Measurements from ENCODE around the gene LYSMD1.

LYSMD1 gene

DNA sequence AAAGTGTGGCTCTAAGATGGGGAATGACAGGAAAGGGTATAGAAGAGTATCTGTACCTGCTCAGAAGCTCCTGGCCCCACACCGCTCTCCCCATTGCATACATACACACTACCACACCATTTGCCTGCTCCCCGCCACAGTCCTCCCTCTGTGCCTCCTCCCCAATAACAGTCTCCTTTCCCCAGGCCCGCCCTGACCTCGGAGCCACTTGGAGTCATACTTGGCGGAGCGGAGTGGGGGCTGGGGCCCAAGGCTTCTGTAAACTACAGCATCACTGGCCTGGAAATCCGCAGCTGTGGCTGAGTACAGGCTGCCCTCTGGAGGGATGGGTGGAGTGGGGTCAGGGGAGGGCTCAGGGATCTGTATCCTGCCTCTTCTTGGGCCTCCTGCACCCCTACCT is 27.9 kb downstream of the LYSMD1 start:
- DNase-seq (ENCODE audit: low spot score), result no peak

DNA sequence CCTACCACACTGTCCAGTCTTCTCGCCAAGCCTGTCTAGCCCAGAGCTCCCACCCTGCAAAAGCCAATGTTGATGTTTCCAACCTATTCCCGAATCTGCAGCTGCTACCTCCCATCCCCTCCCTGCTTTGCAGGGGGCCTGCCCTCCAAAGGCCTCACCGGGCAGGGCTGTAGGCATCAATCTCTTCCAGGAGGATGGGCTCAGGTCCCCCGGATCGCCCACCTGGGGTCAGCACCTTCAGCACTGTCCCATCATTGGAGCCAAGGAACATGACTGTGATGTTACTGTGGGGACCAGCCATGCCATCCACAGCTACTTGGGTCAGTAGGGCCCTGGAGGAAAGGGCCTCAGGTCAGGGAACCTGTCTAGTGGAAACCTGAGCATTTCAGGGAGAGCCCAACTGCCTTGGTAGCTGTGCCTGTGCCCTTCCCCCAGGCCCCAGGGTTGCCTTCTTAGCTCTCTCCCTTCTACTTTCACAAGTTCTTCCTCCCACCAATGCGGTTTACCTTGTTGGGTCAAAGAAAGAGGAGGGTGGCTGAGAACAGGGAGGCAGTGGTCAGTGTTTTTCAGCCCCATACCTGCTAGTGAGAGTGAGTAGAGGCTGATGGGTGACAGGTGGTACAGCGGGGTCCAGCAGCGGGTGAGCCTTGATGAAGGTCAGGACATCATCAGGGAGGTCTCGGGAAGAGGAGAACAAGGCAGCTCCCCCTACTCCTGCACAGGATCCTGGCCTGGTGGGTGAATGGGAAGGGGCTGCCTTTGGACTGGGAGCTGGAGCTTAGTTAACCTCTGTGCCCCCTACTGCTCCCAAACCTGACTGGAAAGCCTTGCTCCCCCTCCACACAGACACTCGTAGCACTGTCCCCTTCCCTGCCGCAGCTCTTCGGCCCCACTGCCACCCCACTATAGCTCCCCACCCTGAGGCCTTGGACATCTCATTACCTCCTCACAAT is 30.0 kb downstream of the LYSMD1 start:
- DNase-seq (ENCODE audit: low spot score), result no peak

DNA sequence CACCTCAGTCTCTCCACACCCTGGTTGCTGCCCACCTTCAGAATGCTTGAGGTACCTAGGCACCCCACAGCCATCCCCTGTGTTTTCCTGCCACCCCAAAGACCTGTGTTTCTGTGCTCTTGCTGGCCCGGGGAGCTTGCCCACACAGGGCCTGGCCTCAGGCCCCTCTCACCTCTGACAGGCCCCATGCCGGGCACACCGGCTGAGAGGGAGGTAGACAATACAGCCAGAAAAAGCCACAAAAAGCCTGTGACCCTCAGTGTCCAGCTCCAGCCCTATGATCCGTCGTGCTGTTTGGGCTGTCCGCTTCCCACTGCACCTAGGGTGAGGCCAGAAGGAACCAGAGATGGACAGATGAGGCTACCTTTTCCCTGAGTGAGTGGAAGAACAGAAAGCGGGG is 30.7 kb downstream of the LYSMD1 start:
- DNase-seq (ENCODE audit: low spot score), result no peak

DNA sequence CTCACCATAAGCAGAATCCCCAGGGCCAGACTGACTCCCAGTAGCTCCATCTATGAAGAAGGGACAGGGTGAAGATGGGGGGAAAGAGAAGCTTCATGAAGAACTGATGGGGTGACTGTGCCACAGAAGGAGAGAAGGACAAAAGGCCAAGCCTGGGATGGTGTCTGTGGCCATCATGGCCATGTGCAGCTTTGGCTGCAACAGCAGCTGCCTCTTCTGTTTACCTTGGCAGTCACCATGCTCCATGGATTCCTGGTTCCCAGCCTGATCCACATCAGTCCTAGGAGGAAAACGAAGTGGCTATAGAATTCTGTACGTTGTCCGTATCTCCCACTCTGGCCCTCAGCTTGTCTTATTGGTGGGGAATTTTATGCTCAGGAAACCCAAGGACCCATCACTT is 31.3 kb downstream of the LYSMD1 start:
- no peak for DNase-seq (ENCODE audit: low spot score)

DNA sequence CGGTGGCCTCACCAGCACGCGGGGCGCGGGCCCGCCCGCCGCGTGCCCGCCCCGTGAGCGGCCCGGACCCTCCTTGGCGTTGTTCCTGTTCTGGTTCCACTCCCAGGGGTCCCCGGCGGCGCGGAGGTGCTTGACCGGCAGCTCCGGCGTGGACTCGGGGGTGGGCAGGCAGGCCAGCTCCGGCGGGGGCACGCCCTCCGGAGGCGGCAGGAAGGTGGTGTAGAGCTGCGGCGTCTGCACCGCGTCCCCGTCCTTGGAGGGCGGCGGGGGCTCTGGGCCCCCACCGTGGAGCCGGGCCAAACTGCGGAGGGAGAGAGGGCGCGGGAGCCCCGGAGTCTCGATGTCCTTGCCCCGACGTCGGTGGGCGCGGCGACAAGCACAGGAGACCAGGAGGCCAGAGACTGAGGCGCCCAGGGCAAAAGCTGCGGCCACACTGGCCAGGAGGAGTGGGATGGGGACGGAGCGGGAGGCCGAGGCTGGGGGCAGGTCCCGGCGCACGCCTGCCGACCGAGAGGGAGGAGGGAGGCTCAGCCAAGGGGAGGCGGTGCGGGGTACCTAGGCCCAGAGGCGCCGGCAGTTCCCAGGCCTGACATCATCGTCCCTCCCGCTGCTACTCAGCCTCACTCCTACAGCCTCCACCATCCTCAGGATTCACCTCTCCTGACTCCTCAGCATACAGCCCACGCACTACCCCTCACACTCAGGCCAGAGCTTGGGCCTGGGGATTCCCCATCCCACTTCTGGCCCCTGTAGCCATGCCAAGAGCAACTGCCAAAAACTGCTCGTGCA is 32.5 kb downstream of the LYSMD1 start:
- DNase-seq (ENCODE audit: low spot score), result no peak

DNA sequence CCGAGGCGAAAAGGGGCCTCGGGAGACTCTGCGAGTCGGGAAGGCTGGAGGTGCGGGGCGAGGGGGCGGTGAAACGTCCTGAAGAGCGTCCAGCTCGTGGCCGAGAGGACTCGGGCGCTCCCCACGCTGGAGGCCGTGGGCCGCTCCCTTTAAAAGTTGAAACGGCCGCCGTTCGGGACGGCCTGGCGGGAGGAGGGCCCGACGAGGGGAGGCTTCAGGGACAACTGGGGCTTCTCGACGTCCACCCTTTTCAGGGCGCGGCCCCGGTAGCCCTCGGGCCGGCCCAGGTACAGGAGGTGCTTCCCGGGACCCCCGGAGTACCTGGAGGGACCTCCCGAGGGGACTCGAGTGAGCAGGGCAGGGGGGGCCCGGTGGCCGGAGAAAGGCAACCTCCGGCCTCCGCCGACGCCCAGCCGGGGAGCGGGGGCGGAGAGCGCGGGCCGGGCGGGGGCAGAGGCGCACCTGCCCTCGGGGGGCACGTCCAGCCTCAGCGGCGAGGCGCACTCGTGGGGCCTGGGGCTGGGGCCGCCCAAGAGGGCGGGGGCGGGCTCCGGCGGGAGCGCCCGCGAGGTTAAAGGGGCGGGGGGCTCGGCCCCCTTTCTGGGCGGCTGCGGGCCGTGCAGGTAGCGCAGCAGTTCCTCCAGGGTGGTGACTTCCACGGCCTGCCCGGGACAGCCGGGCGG is 33.2 kb downstream of the LYSMD1 start:
- no peak for DNase-seq (ENCODE audit: low spot score)

DNA sequence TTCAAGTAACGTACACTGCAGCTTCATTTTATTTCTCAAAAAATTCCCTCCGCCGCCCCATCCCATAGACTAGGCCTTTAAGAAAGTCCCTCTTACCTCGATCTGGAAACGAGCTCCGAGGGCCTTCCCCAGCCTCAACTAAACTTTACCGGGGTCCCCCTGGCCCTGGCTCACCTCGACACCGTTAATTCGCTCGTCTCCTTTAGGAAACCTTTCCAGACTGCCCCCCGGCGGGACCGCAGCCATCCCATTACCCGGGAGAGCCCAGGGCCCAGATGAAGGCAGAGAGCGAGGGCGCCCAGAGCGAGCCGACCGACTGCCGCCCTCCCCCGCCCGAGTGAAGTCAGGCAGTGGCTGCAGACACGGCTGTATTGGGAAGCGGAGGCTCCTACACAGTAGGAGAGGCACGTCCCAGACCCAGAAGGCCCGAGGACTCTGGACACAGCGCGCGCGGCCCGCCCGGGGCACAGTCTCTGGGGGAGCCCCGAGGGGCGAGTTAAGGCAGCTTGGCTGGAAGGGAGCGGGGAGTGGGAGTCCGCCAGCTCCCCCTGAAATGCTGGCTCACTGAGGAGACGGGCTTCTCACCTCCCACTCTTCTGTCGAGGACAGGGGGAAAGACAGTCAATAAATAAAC is 33.9 kb downstream of the LYSMD1 start:
- peak; percentile 16 for DNase-seq (ENCODE audit: low spot score)

DNA sequence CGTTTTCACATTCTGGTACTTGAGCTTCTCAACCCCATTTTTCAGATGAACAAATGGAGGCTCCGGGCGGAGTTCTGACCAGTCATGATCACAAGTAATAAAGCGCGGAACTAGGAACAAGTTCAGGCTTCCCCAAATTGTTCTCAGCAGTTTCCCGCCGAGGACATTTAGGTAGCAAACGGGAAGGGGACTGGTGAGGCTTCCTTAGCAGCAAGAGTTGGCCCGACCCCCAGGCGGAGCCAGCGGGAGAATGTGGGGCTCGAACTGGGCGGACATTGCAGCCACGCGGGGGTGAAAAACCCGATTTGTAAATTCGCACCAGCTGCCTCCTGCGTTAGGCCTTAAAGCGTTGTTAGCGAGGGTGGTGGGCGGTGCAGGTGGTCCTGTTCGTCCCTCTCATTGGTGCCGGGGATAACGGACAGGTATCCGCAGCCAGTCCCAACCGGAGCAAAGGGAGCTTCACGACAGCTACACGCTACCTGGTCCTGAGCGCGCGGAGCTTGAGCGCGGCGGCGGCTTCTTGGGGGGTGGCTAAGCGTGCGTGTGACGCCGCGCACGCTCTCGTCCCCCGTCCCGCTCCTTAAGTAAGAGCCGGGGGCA is 34.6 kb downstream of the LYSMD1 start:
- DNase-seq (ENCODE audit: low spot score), result peak; percentile 92

DNA sequence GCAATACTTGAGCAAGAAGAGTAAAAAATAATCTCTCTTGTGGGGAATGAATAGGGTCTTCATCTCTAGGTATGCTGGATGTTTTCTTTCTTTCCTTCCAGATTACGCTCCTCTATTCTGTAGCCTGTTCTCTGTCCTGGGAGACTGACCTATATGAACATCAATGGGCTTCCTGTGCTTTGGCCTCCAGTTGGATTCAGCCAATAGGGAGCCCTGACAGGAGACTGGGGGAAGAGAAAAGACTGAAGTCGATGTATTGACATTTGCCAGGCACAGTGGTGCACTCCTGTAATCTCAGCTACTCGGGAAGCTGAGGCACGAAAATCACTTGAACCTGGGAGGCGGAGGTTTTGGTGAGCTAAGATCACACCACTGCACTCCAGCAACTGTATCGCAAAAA is 36.9 kb downstream of the LYSMD1 start:
- no peak for DNase-seq (ENCODE audit: low spot score)

DNA sequence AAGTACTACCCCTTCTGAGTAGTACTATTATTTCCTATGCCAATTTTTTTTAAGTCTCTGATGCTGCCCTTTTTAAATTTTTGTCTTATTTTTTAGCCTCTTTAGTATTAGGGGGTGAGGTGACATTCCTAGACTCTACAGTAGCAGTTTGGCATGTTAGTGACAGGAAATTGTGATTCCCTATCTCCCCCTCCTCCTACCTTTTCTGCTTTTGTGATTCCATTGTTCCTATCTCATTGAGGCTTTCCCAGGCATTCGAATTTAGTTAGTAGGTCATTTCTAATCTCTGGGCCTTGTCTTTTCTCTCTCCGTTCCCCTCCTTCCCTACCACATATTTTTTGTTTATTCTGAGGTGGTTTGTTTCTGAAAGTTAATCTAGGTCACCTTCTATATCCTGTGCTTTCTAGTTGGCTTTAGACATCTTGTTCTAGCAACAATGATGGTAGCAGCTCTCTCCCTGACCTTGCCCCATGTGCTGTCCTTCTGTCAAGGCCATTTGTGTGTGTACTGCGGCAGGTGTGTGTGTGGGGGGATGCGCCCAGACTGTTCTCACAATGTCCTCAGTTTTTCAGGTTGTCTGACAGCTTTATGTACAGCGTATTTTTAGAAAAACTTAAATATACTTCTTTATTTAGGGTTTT is 40.8 kb downstream of the LYSMD1 start:
- no peak for DNase-seq (ENCODE audit: low spot score)

DNA sequence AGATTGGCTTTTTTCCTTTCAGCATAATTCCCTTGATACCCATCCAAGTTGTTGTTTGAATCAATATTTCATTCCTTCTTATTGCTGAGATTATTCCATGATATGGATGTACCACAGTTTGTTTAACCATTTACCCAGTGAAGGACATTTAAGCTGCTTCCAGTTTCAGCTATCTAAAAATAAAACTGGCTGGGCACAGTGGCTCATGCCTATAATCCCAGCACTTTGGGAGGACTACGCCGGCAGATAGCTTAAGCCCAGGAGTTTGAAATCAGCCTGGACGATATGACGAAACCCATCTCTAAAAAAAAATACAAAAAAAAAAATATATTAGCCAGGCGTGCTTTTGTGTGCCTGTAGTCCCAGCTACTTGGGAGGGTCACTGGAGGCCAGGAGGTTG is 51.8 kb downstream of the LYSMD1 start:
- no peak for DNase-seq (ENCODE audit: low spot score)
